GM12891 (cell line): ENCODE measurements around the gene EIPR1.

Source experiments
- POLR2A ChIP-seq: IDR thresholded peaks from 2 replicates; pipeline ENCODE4 v1.6.1; 2011; ENCODE audit warnings: low read depth, low read length, control low read depth
- POLR2AphosphoS5 ChIP-seq: IDR thresholded peaks from 2 replicates; pipeline ENCODE4 v1.6.1; 2011; ENCODE audit warnings: low read depth, low read length, control low read depth
- POU2F2 ChIP-seq: IDR thresholded peaks from 2 replicates; pipeline ENCODE4 v1.6.1; 2011; ENCODE audit warnings: low read depth, mild to moderate bottlenecking, control low read depth, low read length, moderate library complexity
- SPI1 ChIP-seq: IDR thresholded peaks from 2 replicates; pipeline ENCODE4 v1.6.1; 2011; ENCODE audit warnings: low read depth, low read length, control low read depth
- TAF1 ChIP-seq: IDR thresholded peaks from 2 replicates; pipeline ENCODE4 v1.6.1; 2011; ENCODE audit warnings: low read depth, low read length, control low read depth

GRCh38 chr2:3289171-3289515 is 88.5 kb downstream of the EIPR1 start:
- TF ChIP-seq POLR2AphosphoS5 (no peak), POLR2A (no peak), TAF1 (no peak), POU2F2 (no peak), SPI1 (no peak)
